ENCODE results near the gene DEPDC1. TPM values are rescaled to one million over a fixed set of nuclear protein-coding genes. Genes with fewer than 3 reads are reported as not detected.

The DEPDC1 gene
- total RNA-seq, 1 experiment from 2014 or later, result 26.1 TPM

DNA sequence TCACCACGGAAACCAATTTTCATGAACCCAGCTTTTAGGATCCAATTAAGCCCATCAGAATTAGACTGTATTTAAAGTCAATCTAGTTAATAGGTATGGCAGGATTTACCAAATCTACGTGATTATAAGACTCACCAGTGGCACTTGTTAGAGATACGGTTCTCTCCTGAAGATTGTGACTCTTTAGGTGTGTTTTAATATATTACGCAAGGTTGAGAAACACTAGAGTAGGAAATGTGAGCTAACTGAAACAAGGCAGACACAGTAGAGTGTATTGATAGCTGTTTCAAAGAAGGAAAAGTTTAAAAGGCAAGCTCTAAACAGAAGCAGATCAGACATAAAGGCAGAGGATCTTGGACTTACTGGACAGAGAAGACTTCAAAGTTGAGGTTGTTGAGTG is 35.9 kb downstream of the DEPDC1 start:
- H3T11ph ChIP-seq (ENCODE audit: low read length), result no peak overlapping the region
- no peak overlapping the region for H4K91ac ChIP-seq (ENCODE audit: insufficient read length, low read depth, low read length)
- Mint-ChIP-seq H3K9me3 (peaks cover 9 to 10% of the 10 kb centered on the region in 2 experiments), H3K4me1 (peaks cover 11 to 12% of the 10 kb centered on the region in 2 experiments), H3K27me3 (ENCODE audit: low read depth) (peaks cover 20% of the 10 kb centered on the region), H3K36me3 (ENCODE audit: insufficient read depth in 1 of 3, low read depth in 3 of 3) (peaks cover 0 to 9% (median 4%) of the 10 kb centered on the region in 3 experiments; a peak in 5 of 7 replicates), H3K27ac (no peak overlapping the region), H3K4me3 (no peak overlapping the region)
- WGBS (ENCODE audit: extremely low coverage, insufficient read length, low lambda C conversion rate), result no CpG with 5 or more reads among the region's 4 CpGs
- DNase-seq, result no peak
- no peak overlapping the region for H3K23ac ChIP-seq (ENCODE audit: insufficient read length, low read depth, low read length)
- no peak overlapping the region for H3K18ac ChIP-seq (ENCODE audit: insufficient read length, low read depth, low read length)
- H3K27me3 ChIP-seq (ENCODE audit: insufficient read depth, low read length), result no peaks in the 10 kb centered on the region
- no peak overlapping the region for H3K9ac ChIP-seq (ENCODE audit: extremely low read depth, insufficient read length, low read length)
- TF ChIP-seq, protein P1, sequence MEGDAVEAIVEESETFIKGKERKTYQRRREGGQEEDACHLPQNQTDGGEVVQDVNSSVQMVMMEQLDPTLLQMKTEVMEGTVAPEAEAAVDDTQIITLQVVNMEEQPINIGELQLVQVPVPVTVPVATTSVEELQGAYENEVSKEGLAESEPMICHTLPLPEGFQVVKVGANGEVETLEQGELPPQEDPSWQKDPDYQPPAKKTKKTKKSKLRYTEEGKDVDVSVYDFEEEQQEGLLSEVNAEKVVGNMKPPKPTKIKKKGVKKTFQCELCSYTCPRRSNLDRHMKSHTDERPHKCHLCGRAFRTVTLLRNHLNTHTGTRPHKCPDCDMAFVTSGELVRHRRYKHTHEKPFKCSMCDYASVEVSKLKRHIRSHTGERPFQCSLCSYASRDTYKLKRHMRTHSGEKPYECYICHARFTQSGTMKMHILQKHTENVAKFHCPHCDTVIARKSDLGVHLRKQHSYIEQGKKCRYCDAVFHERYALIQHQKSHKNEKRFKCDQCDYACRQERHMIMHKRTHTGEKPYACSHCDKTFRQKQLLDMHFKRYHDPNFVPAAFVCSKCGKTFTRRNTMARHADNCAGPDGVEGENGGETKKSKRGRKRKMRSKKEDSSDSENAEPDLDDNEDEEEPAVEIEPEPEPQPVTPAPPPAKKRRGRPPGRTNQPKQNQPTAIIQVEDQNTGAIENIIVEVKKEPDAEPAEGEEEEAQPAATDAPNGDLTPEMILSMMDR (conservative IDR thresholded peaks at IDR 0.05), result no peak
- H2BK20ac ChIP-seq (ENCODE audit: low read depth, low read length, poor library complexity, severe bottlenecking), result no peak overlapping the region
- peaks cover 8% of the 10 kb centered on the region; the same call in 1 of the 2 replicates for H3K4me1 ChIP-seq (ENCODE audit: insufficient read depth, low read length)
- H3K27ac ChIP-seq (ENCODE audit: insufficient read length, low read depth, low read length), result no peak overlapping the region
- no peak overlapping the region for H2AK5ac ChIP-seq (ENCODE audit: insufficient read length, low read length)
- H3K9me3 ChIP-seq (ENCODE audit: control insufficient read depth, low read depth, low read length), result peaks cover 6% of the 10 kb centered on the region
- H2BK12ac ChIP-seq (ENCODE audit: insufficient read length, low read depth, low read length), result no peak overlapping the region
- no peak overlapping the region for H2BK120ac ChIP-seq (ENCODE audit: low read depth, low read length, poor library complexity, severe bottlenecking)
- no peak overlapping the region for H3K14ac ChIP-seq (ENCODE audit: insufficient read depth, low read length)
- H3K4me2 ChIP-seq (ENCODE audit: insufficient read depth, insufficient read length, low read length), result no peak overlapping the region
- no peak overlapping the region for H3K56ac ChIP-seq (ENCODE audit: insufficient read length, low read depth, low read length)
- H2BK15ac ChIP-seq (ENCODE audit: low read depth, low read length), result no peak overlapping the region
- no peaks in the 10 kb centered on the region for H3K79me2 ChIP-seq (ENCODE audit: insufficient read depth, low read length)
- no peaks in the 10 kb centered on the region for H3K23me2 ChIP-seq (ENCODE audit: insufficient read length, low read depth, low read length, poor library complexity, severe bottlenecking)
- H4K8ac ChIP-seq (replicated peaks; ENCODE audit: insufficient read length, low read depth, low read length), result no peak overlapping the region
- H3K4ac ChIP-seq (ENCODE audit: low read depth, low read length), result no peak overlapping the region
- no peaks in the 10 kb centered on the region for H4K20me1 ChIP-seq (ENCODE audit: control insufficient read depth, insufficient read depth, insufficient read length)
- H2AFZ ChIP-seq (ENCODE audit: low read length), result no peak overlapping the region
- no peak overlapping the region for H4K5ac ChIP-seq (ENCODE audit: insufficient read length, low read depth, low read length)
- no peak overlapping the region for H2BK5ac ChIP-seq (ENCODE audit: insufficient read length, low read length)
- H3K79me1 ChIP-seq (ENCODE audit: insufficient read depth, low read depth, low read length, poor library complexity, severe bottlenecking), result no peaks in the 10 kb centered on the region

All from H9 (cell line).